HG03354 (cell line): ENCODE measurements around the gene UROC1.
A peak's percentile ranks its signal among the peaks of the same experiment; 100 is the strongest.

Source experiments
- ATAC-seq: cut with Tn5 transposase; IDR thresholded peaks from one replicate; pipeline ENCODE4 v1.9.1; 2021; ENCODE audit warnings: mild to moderate bottlenecking; ENCODE audit not compliant: unreplicated experiment, poor library complexity, severe bottlenecking

UROC1 gene

DNA sequence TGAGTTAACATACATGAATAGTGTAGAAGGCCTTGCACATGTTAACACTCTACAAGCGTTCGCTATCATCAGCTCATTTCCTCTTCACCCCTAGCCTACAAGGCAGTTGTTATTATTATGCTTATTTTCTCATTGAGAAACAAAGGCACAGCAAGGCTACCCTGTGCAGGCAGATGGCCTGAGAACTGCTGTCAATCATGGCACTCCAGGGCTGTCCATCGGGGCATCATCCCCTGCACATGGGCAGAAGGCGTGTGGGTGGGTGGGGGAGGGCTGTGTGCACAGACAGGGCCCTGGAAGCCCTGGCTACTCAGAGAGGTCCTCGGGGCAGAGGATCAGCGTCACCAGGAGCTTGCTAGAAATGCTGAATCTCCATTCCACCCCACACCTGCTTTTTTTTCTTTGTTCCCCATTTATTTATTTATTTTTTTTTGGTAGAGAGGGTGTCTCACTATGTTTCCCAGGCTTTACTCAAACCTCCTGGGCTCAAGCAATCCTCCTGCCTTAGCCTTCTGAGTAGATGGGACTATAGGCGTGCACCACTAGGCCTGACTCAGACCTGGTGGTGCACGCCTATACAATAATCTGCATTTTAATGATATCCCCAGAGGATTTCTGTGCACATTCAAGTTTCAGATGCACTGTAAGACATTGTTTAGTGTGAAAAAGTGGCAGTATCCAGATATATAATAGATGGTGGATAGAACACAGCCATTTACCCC is 32.2 kb downstream of the UROC1 start:
- no peak for ATAC-seq

DNA sequence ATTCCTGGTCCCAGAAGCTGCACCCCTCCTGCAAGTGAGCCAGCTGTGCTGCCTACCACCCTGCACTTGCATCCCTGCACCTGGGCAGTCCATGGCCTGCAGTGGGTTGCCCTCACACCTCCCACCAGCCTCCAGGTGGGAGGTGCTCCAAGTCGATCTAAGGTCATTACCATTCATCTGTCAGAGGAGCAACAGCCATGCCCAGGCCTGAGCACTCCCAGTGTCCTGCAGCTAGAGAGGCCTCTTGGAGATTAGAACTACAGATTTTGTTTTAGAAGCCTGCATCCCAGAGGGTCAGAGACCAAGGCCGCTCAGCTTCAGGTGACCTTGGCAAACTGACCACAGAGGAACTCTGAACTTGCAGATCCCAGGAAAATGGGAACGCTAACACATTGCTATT is 32.9 kb downstream of the UROC1 start:
- ATAC-seq: no peak

- no peak for ATAC-seq
These were observed 33.4 kb downstream of the UROC1 start for GRCh38 chr3:126484148-126484547.

DNA sequence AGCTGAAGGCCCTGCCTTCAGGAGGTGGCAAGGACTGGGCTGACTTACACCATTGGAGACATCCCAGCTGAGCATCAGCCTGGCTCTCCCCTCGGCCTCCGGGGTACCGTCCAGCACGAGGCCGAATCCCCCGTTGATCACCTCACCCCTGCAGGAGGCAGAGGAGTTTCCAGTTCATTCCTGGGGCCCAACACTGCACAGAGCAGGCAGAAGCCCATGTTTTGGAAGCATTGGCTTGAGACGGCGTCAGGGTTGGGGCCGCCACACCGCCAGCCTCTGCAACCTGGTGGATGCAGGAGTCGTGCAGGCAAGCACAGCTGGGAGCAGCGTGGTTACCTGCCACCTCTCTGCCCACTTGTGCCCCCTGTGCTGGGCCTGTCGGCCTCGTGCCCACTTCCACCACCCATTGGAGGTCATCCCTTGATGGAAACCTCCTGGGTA is 34.2 kb downstream of the UROC1 start:
- no peak for ATAC-seq

GRCh38 chr3:126482503-126483255 is 34.9 kb downstream of the UROC1 start:
- ATAC-seq: no peak

- no peak for ATAC-seq
These were observed 35.6 kb downstream of the UROC1 start for GRCh38 chr3:126481808-126482502.

GRCh38 chr3:126480861-126481260 is 36.7 kb downstream of the UROC1 start:
- ATAC-seq: no peak

GRCh38 chr3:126480206-126480605 is 37.4 kb downstream of the UROC1 start:
- no peak for ATAC-seq

GRCh38 chr3:126479642-126480041 is 37.9 kb downstream of the UROC1 start:
- no peak for ATAC-seq

GRCh38 chr3:126478581-126479310 is 38.8 kb downstream of the UROC1 start:
- no peak for ATAC-seq

DNA sequence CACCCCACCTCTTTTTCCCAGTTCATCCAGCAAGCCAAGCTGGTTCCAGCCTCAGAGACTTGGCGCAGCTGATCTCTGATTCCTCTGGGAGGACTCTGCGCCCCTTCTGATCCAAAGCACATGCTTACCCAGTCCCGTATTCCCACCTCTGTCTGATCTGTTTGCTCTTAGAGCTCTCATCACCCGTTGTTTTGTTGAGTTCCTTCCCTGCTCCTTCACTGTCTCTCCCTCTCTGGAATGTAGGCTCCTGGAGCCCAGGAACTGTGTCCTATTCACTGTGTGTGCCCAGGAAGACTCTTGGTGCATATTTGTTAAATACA is 40.6 kb downstream of the UROC1 start:
- no peak for ATAC-seq

DNA sequence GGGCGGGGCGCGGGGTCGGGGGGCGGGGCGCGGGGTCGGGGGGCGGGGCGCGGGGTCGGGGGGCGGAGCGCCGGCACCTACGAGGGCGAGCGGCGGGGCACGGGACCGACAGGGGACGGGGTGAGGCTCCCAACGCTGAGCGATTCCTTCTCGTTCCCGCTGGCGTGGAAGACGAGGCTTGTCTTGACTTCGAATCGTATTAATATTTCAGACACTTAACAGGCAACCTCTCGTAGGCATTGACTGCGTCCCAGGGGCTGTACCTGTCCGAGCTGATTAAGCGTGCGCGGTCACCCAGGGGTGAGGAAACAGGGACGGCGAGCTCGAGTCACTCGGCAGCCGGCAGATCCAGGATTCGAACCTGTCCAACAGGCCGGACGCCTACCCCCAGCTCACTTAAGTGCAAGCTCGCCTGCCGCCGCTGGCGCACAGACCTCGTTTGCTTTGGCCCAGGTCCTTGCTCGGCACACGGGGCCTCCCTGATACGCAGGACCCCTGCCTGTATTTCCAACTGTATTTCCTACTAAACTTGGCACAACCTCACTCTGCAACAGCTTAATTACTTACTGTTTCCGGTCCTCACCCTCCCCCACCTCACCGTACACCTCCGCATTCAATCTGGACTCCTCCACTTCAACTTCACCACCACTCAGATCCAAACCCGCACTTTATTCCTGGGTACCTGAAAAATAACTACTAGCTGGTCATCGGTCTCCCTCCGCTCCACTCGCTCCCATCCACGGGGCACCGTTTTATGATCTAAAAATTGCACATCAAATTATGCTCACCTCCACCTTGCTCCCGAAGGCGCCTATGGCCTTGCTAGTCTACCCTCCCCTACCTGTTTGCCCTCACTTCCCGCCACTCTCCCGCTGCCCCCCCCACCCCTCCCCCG is 41.2 kb downstream of the UROC1 start:
- peak; percentile 34 for ATAC-seq

GRCh38 chr3:126475413-126476114 is 42.0 kb downstream of the UROC1 start, which contains the start of gene ZXDC:
Gene ZXDC, minus strand, starts transcription at chr3:126475891. Its CDS starts 26 bp downstream, at chr3:126475865.
- ATAC-seq: peak; percentile 81

DNA sequence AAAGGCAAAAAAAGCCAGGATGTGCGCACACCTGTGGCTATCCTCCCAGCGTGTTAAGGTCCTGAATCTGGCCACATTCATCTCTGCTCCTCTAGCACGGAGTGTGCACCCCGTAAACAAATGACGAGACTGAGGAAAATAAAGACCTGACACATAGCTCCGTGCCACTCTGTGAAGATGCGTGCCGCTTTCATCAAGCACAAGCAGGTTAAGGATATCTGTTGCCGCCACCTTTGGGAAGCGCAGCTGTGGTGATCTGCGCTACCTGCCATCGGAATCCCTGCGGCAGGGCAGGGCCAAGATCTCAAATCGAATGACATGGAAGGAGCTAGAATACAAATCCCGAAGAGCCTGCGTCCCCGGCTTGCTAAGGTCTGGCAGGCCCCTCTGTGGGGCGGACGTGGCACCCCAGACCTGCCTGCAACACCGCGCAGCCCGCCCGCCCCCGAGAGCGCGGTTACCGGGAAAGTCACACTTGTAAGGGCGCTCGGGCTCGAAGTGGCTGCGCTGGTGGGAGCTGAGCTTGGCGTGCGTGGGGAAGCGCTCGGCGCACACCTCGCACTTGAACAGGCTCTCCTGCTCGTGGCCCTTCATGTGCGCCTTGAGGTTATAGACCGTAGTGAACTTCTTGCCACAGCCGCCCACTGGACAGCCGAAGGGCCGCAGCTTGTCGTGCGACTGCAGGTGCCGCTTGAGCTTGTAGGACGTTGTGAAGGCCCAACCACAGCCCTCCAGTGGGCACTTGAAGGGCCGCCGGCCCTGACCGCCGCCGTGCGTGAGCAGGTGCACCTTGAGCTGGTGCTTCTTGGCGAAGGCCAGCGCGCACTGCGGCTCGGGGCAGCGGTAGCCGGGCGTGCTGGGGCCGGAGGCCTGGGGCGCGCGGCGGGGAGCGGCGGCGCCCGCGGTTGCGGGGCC is 42.8 kb downstream of the UROC1 start:
- peak; percentile 32 for ATAC-seq

DNA sequence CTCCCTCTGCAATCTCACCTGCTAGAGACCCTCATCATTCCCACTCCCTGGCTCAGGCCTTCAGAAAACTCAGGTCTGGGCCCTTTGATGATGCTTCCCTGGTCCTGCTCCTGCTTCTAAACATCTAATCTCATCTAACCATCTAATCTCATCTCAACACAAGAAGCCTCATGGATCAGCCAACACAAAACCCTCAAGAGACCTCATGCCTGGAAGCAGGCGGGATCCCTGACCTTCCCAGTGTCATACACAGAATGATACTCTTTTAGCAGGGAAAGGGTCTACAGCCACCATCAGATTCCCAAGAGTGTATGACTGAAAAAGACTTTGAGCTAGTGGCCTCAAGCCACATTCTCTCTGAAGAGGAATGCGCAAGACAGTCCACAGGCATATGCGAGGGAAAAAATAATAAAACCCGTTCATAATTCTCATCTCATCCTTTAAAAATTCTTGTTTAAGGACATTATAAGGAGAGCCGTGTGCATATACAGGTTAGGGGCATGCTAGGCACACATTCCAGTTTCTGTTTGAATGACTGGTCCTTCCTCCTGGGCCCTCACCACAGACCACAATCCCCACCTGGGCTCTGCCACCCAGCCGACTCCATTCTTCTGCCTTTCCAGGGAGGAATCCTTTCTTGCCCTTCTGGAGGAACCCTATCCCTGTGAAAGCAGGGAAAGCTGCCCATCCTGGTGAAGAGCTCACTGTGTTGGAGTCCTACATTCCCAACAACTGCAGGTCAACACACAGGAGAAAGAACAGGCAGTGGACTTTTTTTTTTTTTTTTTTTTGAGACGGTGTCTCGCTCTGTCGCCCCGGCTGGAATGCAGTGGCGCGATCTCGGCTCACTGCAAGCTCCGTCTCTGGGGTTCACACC is 44.0 kb downstream of the UROC1 start:
- ATAC-seq: no peak

DNA sequence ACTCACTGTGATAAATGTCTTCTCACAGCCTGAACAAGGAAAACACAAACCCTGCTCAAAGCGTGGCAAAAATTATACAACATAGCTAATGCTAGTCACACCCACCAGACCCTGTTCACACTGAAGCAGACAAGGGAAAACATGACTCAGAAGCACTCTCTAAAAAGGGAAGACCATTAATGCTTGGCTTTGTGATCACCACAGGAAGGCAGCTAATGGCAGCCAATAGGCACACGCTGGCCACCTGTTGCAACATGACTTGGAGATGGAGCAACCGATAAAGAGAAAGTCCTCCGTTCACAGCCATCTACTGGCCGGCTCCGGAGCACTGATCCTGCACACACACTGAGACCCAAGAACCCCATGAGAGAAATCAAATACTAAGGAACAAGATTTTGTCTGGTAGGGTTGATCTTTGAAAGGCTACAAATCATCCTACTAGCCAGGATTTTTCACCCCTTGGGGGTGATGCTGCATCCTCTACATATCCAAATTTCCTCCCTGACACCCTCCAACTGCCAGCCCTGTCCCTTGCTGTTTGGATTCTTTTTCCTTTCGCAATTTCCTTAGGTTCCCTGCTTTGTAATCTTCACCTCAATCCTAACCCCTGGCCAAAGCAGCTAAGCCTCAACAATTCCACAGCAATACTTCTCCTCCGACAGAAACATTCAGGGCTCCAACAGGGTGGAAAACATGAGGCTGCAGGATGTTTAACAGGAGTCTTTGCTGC is 45.1 kb downstream of the UROC1 start:
- ATAC-seq: no peak
